22Rv1 (cell line): ENCODE measurements around the gene C1QC.

ENCODE experiments used
- ZFX ChIP-seq: fragments of 450-650 bp; IDR thresholded peaks from 2 replicates; pipeline ENCODE4 v1.6.1; 2017; ENCODE audit warnings: antibody characterized with exemption, borderline replicate concordance
- TF ChIP-seq, protein P1 (sequence below): fragments of 450-650 bp; IDR thresholded peaks from 2 replicates; pipeline ENCODE4 v1.5.1; 2017; ENCODE audit warnings: mild to moderate bottlenecking

DNA sequence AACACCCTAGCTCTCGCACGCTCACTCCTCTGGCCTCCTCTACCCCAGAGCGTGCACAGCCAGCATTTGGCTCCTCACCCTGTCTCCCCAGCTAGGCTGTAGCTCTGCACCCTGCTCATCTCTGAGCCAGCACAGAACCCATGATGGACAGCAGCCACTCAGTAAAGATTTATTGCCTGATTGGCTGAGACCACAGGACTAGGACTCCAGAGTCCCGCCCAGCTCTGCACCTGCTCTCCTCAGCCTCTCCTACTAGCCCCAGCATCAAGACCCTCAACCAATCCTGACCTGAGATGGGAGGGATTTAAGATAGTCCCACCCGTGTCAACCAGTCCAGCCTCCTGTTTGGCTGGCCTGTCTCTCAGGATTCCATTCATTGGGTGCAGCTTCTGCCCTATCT, 18.9 kb downstream of the C1QC start:
- TF ChIP-seq, protein P1, sequence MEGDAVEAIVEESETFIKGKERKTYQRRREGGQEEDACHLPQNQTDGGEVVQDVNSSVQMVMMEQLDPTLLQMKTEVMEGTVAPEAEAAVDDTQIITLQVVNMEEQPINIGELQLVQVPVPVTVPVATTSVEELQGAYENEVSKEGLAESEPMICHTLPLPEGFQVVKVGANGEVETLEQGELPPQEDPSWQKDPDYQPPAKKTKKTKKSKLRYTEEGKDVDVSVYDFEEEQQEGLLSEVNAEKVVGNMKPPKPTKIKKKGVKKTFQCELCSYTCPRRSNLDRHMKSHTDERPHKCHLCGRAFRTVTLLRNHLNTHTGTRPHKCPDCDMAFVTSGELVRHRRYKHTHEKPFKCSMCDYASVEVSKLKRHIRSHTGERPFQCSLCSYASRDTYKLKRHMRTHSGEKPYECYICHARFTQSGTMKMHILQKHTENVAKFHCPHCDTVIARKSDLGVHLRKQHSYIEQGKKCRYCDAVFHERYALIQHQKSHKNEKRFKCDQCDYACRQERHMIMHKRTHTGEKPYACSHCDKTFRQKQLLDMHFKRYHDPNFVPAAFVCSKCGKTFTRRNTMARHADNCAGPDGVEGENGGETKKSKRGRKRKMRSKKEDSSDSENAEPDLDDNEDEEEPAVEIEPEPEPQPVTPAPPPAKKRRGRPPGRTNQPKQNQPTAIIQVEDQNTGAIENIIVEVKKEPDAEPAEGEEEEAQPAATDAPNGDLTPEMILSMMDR: no peak
- no peak for TF ChIP-seq ZFX
